22Rv1 (cell line): ENCODE data around the gene LRRC32.

Experiments
- ZFX ChIP-seq: fragments of 450-650 bp; IDR thresholded peaks from 2 replicates; pipeline ENCODE4 v1.6.1; 2017; ENCODE audit warnings: antibody characterized with exemption, borderline replicate concordance
- TF ChIP-seq, protein P1 (sequence below): fragments of 450-650 bp; IDR thresholded peaks from 2 replicates; pipeline ENCODE4 v1.5.1; 2017; ENCODE audit warnings: mild to moderate bottlenecking

DNA sequence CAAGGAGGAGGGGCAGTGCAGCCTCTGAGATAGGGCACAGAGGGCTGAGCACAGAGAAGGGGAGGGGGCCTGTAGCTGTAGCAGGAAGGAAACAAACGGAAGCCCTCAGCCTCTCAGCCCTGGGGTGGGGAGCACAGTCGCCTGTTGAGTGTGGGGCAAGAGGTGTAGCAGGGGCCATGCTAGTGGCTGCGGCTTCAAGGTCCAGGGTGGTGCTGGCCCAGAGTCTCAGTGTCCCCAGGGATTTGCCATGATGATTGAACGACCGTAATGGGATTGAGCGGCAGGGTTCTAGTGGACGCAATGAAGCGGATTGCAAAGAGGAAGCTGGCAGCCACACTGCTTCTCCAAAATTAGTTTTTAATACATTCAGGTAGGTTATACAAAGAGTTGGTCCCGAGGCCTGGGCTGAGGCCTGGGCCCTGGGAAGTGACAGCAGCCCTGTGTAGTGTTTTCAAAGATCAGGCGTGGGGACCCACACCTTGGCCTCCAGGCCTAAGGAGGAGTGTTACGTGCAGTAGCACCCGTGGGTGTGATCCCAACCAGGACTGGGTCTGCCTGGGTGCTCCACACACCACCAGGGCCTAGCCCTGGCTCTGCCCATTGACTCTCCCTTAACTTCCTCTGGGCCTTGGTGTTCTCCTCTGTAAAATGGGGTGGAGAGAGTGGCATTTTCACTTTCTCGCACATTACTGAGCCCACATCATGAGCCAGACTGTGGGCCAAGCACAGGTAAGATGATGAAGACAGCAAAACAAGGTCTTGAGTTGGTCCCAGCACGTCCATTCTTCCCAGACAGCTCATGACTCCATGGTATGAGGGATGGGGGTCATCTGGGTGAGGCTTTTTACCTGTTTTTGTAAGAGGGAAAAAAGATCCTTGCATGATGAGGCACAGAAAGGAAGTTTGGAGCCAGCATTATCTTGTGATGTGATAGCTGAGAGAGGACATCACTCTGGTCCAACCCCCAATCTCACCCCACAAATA is 13.1 kb downstream of the LRRC32 start:
- TF ChIP-seq, protein P1, sequence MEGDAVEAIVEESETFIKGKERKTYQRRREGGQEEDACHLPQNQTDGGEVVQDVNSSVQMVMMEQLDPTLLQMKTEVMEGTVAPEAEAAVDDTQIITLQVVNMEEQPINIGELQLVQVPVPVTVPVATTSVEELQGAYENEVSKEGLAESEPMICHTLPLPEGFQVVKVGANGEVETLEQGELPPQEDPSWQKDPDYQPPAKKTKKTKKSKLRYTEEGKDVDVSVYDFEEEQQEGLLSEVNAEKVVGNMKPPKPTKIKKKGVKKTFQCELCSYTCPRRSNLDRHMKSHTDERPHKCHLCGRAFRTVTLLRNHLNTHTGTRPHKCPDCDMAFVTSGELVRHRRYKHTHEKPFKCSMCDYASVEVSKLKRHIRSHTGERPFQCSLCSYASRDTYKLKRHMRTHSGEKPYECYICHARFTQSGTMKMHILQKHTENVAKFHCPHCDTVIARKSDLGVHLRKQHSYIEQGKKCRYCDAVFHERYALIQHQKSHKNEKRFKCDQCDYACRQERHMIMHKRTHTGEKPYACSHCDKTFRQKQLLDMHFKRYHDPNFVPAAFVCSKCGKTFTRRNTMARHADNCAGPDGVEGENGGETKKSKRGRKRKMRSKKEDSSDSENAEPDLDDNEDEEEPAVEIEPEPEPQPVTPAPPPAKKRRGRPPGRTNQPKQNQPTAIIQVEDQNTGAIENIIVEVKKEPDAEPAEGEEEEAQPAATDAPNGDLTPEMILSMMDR, result no peak
- TF ChIP-seq ZFX, result no peak
